Measurements from ENCODE around the gene SPON2.
A peak's percentile ranks its signal among the peaks of the same experiment; 100 is the strongest.

The SPON2 gene

GRCh38 chr4:1171311-1172227 lies 814 bp downstream of the SPON2 start:
- no peak for FAIRE-seq

GRCh38 chr4:1170976-1171310 lies 1.4 kb downstream of the SPON2 start:
- FAIRE-seq = no peak

GRCh38 chr4:1170156-1170975 lies 2.0 kb downstream of the SPON2 start:
- no peak for FAIRE-seq

GRCh38 chr4:1169691-1170096 lies 2.7 kb downstream of the SPON2 start:
- no peak for FAIRE-seq

- FAIRE-seq = no peak
Observed at GRCh38 chr4:1169171-1169671, 3.2 kb downstream of the SPON2 start.

- FAIRE-seq = no peak
Observed at GRCh38 chr4:1168191-1169101, 3.9 kb downstream of the SPON2 start.

- peak; percentile 90 for FAIRE-seq
Observed at GRCh38 chr4:1167244-1167949, 5.0 kb downstream of the SPON2 start.

- FAIRE-seq = no peak
Observed at GRCh38 chr4:1166509-1167243, 5.7 kb downstream of the SPON2 start.

- FAIRE-seq = no peak
Observed at GRCh38 chr4:1164956-1165545, 7.3 kb downstream of the SPON2 start.

GRCh38 chr4:1164444-1164843 lies 7.9 kb downstream of the SPON2 start:
- no peak for FAIRE-seq

- no peak for FAIRE-seq
Observed at GRCh38 chr4:1164040-1164439, 8.3 kb downstream of the SPON2 start.

- FAIRE-seq = no peak
Observed at GRCh38 chr4:1160351-1160750, 12.0 kb downstream of the SPON2 start.

- FAIRE-seq = no peak
Observed at GRCh38 chr4:1156069-1156468, 16.3 kb downstream of the SPON2 start.

GRCh38 chr4:1155314-1155713 lies 17.1 kb downstream of the SPON2 start:
- FAIRE-seq = no peak

- no peak for FAIRE-seq
Observed at GRCh38 chr4:1154523-1155182, 17.7 kb downstream of the SPON2 start.

GRCh38 chr4:1154126-1154522 lies 18.3 kb downstream of the SPON2 start:
- FAIRE-seq = no peak

- no peak for FAIRE-seq
Observed at GRCh38 chr4:1153567-1154090, 18.8 kb downstream of the SPON2 start.

- FAIRE-seq = no peak
Observed at GRCh38 chr4:1152290-1152689, 20.1 kb downstream of the SPON2 start.

- FAIRE-seq = no peak
Observed at GRCh38 chr4:1151541-1151940, 20.8 kb downstream of the SPON2 start.

GRCh38 chr4:1150875-1151274 lies 21.5 kb downstream of the SPON2 start:
- FAIRE-seq = no peak
